ENCODE results near the gene RBFOX2. TPM values are rescaled to one million over a fixed set of nuclear protein-coding genes. Genes with fewer than 3 reads are reported as not detected.

RBFOX2 gene
- polyA plus RNA-seq, 1 donor = 67.0 TPM

- H3K4me1 ChIP-seq (ENCODE audit: control insufficient read depth, insufficient read depth, low read length) = peaks cover 19% of the 10 kb centered on the region
- H3K27me3 ChIP-seq (ENCODE audit: control insufficient read depth, insufficient read depth, low read length) = no peaks in the 10 kb centered on the region
- H3K27ac ChIP-seq (ENCODE audit: low read length) = no peak overlapping the region
- no peaks in the 10 kb centered on the region for H3K36me3 ChIP-seq (ENCODE audit: control insufficient read depth, insufficient read depth, low read length)
- no peak overlapping the region for H3K4me3 ChIP-seq (ENCODE audit: low read length)
- no peaks in the 10 kb centered on the region for H3K9me3 ChIP-seq (ENCODE audit: control insufficient read depth, low read depth, low read length)
- DNase-seq = no peak
- WGBS (ENCODE audit: insufficient coverage, low lambda C conversion rate) = no CpG with 5 or more reads among the region's 8 CpGs
These were observed 109.6 kb downstream of the RBFOX2 start for GRCh38 chr22:35919002-35919542.

GRCh38 chr22:35918456-35918855 lies 110.2 kb downstream of the RBFOX2 start:
- no peaks in the 10 kb centered on the region for H3K36me3 ChIP-seq (ENCODE audit: control insufficient read depth, insufficient read depth, low read length)
- WGBS (ENCODE audit: insufficient coverage, low lambda C conversion rate) = no CpG with 5 or more reads among the region's 3 CpGs
- H3K27me3 ChIP-seq (ENCODE audit: control insufficient read depth, insufficient read depth, low read length) = no peaks in the 10 kb centered on the region
- H3K4me3 ChIP-seq (ENCODE audit: low read length) = no peak overlapping the region
- no peaks in the 10 kb centered on the region for H3K9me3 ChIP-seq (ENCODE audit: control insufficient read depth, low read depth, low read length)
- H3K27ac ChIP-seq (ENCODE audit: low read length) = no peak overlapping the region
- H3K4me1 ChIP-seq (ENCODE audit: control insufficient read depth, insufficient read depth, low read length) = peaks cover 23% of the 10 kb centered on the region
- DNase-seq = no peak

GRCh38 chr22:35917651-35918050 lies 111.0 kb downstream of the RBFOX2 start:
- no peak overlapping the region for H3K27ac ChIP-seq (ENCODE audit: low read length)
- H3K36me3 ChIP-seq (ENCODE audit: control insufficient read depth, insufficient read depth, low read length) = no peaks in the 10 kb centered on the region
- H3K9me3 ChIP-seq (ENCODE audit: control insufficient read depth, low read depth, low read length) = no peaks in the 10 kb centered on the region
- WGBS (ENCODE audit: insufficient coverage, low lambda C conversion rate) = no CpG with 5 or more reads among the region's 4 CpGs
- H3K4me3 ChIP-seq (ENCODE audit: low read length) = no peak overlapping the region
- DNase-seq = no peak
- no peaks in the 10 kb centered on the region for H3K27me3 ChIP-seq (ENCODE audit: control insufficient read depth, insufficient read depth, low read length)
- peaks cover 19% of the 10 kb centered on the region for H3K4me1 ChIP-seq (ENCODE audit: control insufficient read depth, insufficient read depth, low read length)

GRCh38 chr22:35915477-35916013 lies 113.1 kb downstream of the RBFOX2 start:
- H3K27ac ChIP-seq (ENCODE audit: low read length) = peak overlapping the region; percentile 58
- H3K36me3 ChIP-seq (ENCODE audit: control insufficient read depth, insufficient read depth, low read length) = no peaks in the 10 kb centered on the region
- no peaks in the 10 kb centered on the region for H3K27me3 ChIP-seq (ENCODE audit: control insufficient read depth, insufficient read depth, low read length)
- H3K4me3 ChIP-seq (ENCODE audit: low read length) = peak overlapping the region; percentile 49
- 60% methylated on average over 1 of the region's 5 CpGs for WGBS (ENCODE audit: insufficient coverage, low lambda C conversion rate)
- H3K9me3 ChIP-seq (ENCODE audit: control insufficient read depth, low read depth, low read length) = no peaks in the 10 kb centered on the region
- peak in 1 of 2 donors; percentile 33 for DNase-seq
- peaks cover 16% of the 10 kb centered on the region for H3K4me1 ChIP-seq (ENCODE audit: control insufficient read depth, insufficient read depth, low read length)

GRCh38 chr22:35914665-35915476 lies 113.8 kb downstream of the RBFOX2 start:
- Histone ChIP-seq H3K27ac (ENCODE audit: low read length) (peak overlapping the region; percentile 58), H3K4me1 (ENCODE audit: control insufficient read depth, insufficient read depth, low read length) (peaks cover 16% of the 10 kb centered on the region)

GRCh38 chr22:35914357-35914664 lies 114.3 kb downstream of the RBFOX2 start:
- no peak for DNase-seq
- Histone ChIP-seq H3K27me3 (ENCODE audit: control insufficient read depth, insufficient read depth, low read length) (no peaks in the 10 kb centered on the region), H3K4me1 (ENCODE audit: control insufficient read depth, insufficient read depth, low read length) (peaks cover 16% of the 10 kb centered on the region), H3K27ac (ENCODE audit: low read length) (peak overlapping the region; percentile 14), H3K9me3 (ENCODE audit: control insufficient read depth, low read depth, low read length) (no peaks in the 10 kb centered on the region), H3K4me3 (ENCODE audit: low read length) (peak overlapping the region; percentile 49), H3K36me3 (ENCODE audit: control insufficient read depth, insufficient read depth, low read length) (no peaks in the 10 kb centered on the region)
- no CpG with 5 or more reads among the region's 2 CpGs for WGBS (ENCODE audit: insufficient coverage, low lambda C conversion rate)

More at GRCh38 chr22:35914665-35915476, 113.8 kb downstream of the RBFOX2 start:
- WGBS (ENCODE audit: insufficient coverage, low lambda C conversion rate) = no CpG with 5 or more reads among the region's 9 CpGs
- DNase-seq = peak; percentile 82 to 87
- Histone ChIP-seq H3K4me3 (ENCODE audit: low read length) (peak overlapping the region; percentile 49), H3K9me3 (ENCODE audit: control insufficient read depth, low read depth, low read length) (no peaks in the 10 kb centered on the region), H3K36me3 (ENCODE audit: control insufficient read depth, insufficient read depth, low read length) (no peaks in the 10 kb centered on the region), H3K27me3 (ENCODE audit: control insufficient read depth, insufficient read depth, low read length) (no peaks in the 10 kb centered on the region)

GRCh38 chr22:35913925-35914324 lies 114.7 kb downstream of the RBFOX2 start:
- Histone ChIP-seq H3K36me3 (ENCODE audit: control insufficient read depth, insufficient read depth, low read length) (no peaks in the 10 kb centered on the region), H3K9me3 (ENCODE audit: control insufficient read depth, low read depth, low read length) (no peaks in the 10 kb centered on the region), H3K4me1 (ENCODE audit: control insufficient read depth, insufficient read depth, low read length) (peaks cover 16% of the 10 kb centered on the region), H3K27me3 (ENCODE audit: control insufficient read depth, insufficient read depth, low read length) (no peaks in the 10 kb centered on the region), H3K27ac (ENCODE audit: low read length) (peak overlapping the region; percentile 14), H3K4me3 (ENCODE audit: low read length) (no peak overlapping the region)
- no CpG with 5 or more reads among the region's 1 CpG for WGBS (ENCODE audit: insufficient coverage, low lambda C conversion rate)
- no peak for DNase-seq

- Histone ChIP-seq H3K27me3 (ENCODE audit: control insufficient read depth, insufficient read depth, low read length) (no peaks in the 10 kb centered on the region), H3K4me1 (ENCODE audit: control insufficient read depth, insufficient read depth, low read length) (peaks cover 16% of the 10 kb centered on the region), H3K4me3 (ENCODE audit: low read length) (no peak overlapping the region), H3K9me3 (ENCODE audit: control insufficient read depth, low read depth, low read length) (no peaks in the 10 kb centered on the region), H3K27ac (ENCODE audit: low read length) (peak overlapping the region; percentile 0), H3K36me3 (ENCODE audit: control insufficient read depth, insufficient read depth, low read length) (no peaks in the 10 kb centered on the region)
- WGBS (ENCODE audit: insufficient coverage, low lambda C conversion rate) = 33% methylated on average over 1 of the region's 1 CpG
- peak; percentile 23 to 68 for DNase-seq
These were observed 116.0 kb downstream of the RBFOX2 start for GRCh38 chr22:35912658-35913057.

- Histone ChIP-seq H3K27ac (ENCODE audit: low read length) (no peak overlapping the region), H3K4me1 (ENCODE audit: control insufficient read depth, insufficient read depth, low read length) (peaks cover 16% of the 10 kb centered on the region)
- no CpG with 5 or more reads among the region's 2 CpGs for WGBS (ENCODE audit: insufficient coverage, low lambda C conversion rate)
These were observed 116.7 kb downstream of the RBFOX2 start for GRCh38 chr22:35911877-35912276.

GRCh38 chr22:35910926-35911325 lies 117.7 kb downstream of the RBFOX2 start:
- peaks cover 15% of the 10 kb centered on the region for H3K4me1 ChIP-seq (ENCODE audit: control insufficient read depth, insufficient read depth, low read length)
- no peak overlapping the region for H3K27ac ChIP-seq (ENCODE audit: low read length)
- 35% methylated on average over 2 of the region's 2 CpGs for WGBS (ENCODE audit: insufficient coverage, low lambda C conversion rate)
- no peaks in the 10 kb centered on the region for H3K36me3 ChIP-seq (ENCODE audit: control insufficient read depth, insufficient read depth, low read length)
- H3K4me3 ChIP-seq (ENCODE audit: low read length) = no peak overlapping the region
- H3K9me3 ChIP-seq (ENCODE audit: control insufficient read depth, low read depth, low read length) = no peaks in the 10 kb centered on the region
- no peak for DNase-seq
- H3K27me3 ChIP-seq (ENCODE audit: control insufficient read depth, insufficient read depth, low read length) = no peaks in the 10 kb centered on the region

More at GRCh38 chr22:35911877-35912276, 116.7 kb downstream of the RBFOX2 start:
- H3K4me3 ChIP-seq (ENCODE audit: low read length) = no peak overlapping the region
- DNase-seq = no peak
- no peaks in the 10 kb centered on the region for H3K36me3 ChIP-seq (ENCODE audit: control insufficient read depth, insufficient read depth, low read length)
- no peaks in the 10 kb centered on the region for H3K27me3 ChIP-seq (ENCODE audit: control insufficient read depth, insufficient read depth, low read length)
- H3K9me3 ChIP-seq (ENCODE audit: control insufficient read depth, low read depth, low read length) = no peaks in the 10 kb centered on the region

Measured in large intestine (tissue), 3 donors.